Measurements from ENCODE around the gene ZIC1.
A peak's percentile ranks its signal among the peaks of the same experiment; 100 is the strongest.

The ZIC1 gene

GRCh38 chr3:147409143-147410115, at the start of gene ZIC1:
Gene ZIC1 (plus strand): TSS chr3:147409365. CDS start chr3:147410113, 748 bp downstream.
- no peak for DNase-seq (ENCODE audit: low read depth in 2 of 2)

DNA sequence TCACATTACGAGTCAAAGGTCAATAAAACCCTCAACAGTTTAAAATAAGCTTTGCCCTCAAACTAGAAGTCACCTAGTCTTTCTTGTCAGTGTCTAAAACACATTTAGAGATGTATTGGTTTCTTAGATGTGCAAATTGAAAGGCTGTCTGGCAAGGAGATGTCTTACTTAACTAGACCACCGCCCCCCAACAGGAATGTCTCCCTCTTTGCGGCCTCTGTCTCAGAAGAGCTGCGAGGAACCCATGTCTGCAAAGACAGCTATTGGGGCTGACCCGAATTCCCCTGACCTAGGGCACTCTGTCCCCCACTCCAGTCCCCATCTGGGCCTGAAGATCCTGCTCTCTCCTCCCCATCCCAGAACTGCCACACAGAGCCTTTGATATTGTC, 49.1 kb upstream of the ZIC1 start:
- no peak for DNase-seq (ENCODE audit: low read depth in 2 of 2)

DNA sequence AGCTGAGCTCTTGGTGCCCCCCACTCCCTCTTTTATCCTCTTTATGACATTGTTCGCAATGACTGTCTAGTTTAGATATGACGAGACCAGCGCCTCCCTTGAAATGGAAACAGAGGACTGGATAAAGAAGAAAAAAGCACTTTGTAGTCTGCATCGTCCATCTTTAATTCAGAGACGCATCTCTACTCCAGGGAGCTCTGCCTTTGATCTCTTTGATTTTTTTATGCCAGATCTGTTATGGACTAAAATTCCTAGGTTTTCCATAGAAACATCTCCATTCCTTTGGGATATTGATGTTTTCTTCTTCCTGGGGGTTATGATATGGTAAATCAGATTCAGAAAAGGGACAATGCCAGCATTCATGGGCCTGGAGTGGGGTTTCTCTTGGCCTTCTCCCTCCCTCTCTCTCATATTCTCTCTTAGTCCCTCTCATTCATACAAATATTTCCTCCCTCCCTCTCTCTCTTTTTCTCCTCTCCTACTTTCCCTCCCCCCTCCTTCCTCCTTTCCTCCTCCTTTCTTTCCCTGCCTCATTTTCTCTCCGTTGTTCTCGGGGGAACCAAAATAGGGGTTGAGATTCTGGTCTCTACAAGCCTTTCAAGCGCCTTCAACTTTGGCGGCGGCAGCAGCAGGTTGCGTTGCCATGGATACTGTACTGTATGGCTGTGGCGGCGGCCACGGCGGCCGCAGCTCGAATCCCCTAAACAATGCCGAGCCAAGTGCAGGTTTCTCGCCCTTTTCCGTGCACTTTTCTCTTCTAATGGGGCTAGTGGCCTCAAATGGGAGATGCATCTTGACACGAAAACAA, 48.3 kb upstream of the ZIC1 start:
- DNase-seq (ENCODE audit: low read depth in 2 of 2), result no peak

DNA sequence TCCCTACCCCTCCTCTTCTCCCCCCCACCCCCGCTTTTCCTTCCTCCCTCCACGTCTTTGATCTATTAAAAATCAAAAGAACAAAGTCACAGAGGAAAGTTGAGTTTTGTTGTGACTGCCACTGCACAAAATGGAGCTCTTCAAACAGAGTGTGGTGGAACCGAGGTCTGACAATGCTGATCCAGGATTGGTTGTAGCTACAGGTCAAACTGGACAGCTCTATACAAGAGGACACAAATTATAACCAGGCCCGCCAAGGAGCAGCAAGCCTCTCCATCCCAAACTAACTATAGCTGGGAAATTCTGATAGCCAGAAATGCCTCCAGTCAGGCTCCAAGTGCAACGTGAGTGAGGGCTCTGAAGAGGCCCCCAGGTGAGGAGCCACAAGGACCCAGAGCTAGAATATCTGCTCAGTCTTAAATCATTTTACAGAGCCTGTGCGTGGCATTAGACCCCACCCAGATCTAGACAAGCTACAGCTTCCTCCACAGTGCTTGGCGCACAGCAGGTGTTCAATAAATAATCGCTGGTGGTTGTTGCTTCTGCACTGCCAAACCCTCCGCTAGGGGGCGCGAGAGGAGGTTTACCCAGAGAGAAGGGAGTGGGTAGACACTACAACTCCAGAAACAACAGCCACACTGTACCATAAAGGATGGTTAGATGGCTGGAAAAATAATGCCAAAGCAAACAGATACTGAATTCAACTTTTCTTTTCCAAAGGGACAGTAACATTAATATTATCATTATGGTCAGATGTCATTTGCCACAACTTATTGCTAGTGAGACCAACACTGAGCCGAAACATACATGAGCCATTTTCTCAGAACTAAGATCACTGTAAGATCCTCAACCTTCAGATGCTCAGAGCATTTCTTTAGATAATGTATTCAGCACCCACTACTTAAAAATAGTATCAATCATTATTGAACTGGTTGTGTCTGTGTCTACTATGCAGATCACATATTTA, 47.4 kb upstream of the ZIC1 start:
- DNase-seq (ENCODE audit: low read depth in 2 of 2), result peak; percentile 37 to 62

DNA sequence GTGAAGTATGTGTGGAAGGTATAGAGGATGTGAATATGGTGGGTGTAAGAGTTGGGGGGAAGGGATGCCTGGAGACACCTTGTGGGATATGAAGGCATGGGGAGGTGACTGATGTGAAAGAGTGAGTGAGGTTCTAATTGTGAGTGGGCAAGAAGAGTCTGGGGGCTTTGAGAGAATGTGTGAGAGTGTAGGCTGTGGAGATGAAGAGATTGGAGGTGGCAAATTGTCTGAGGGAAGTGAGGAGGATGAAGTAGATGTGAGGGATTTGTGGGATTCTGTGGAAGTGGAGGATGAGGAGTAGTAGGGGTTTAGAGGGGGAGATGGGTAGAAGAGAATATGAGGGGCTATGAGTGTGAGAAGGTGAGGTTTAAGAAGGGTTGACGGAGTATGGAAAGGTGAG, 44.4 kb upstream of the ZIC1 start:
- no peak for DNase-seq (ENCODE audit: low read depth in 2 of 2)

GRCh38 chr3:147365196-147366115, 43.7 kb upstream of the ZIC1 start:
- DNase-seq (ENCODE audit: low read depth in 2 of 2), result no peak

GRCh38 chr3:147367676-147368075, 41.5 kb upstream of the ZIC1 start:
- no peak for DNase-seq (ENCODE audit: low read depth in 2 of 2)

GRCh38 chr3:147368151-147368550, 41.0 kb upstream of the ZIC1 start:
- DNase-seq (ENCODE audit: low read depth in 2 of 2), result no peak

DNA sequence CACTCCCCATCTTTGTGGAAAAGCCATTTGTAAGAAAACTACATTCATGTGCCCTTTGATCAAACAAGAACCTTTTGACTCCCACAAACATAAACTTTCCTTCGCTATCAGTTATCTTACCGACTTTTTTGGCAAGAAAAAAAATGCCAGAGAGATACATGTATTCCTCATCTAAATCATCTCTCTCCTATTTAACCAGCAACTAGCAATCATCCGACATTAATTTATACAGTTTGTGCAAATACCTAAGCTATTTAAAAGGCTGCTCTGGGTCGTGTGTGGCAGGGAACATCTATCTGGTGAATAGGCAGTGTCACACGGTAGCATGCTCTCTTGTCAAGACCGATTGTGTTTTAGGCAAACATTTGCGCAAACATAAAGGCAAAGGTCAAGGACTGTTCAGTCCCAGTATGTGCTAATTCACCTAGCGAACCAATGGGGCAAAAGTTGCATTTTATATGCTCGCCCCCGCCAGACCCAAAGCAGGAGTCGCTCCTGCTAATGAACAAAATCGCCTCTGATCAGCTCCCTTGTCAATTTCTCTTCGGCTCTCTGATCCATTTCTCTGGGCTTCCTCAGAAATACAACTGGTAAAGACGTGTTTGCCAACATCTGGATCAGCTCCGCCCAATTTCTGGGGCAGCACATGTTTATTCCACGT, 40.5 kb upstream of the ZIC1 start:
- DNase-seq (ENCODE audit: low read depth in 2 of 2), result no peak

DNA sequence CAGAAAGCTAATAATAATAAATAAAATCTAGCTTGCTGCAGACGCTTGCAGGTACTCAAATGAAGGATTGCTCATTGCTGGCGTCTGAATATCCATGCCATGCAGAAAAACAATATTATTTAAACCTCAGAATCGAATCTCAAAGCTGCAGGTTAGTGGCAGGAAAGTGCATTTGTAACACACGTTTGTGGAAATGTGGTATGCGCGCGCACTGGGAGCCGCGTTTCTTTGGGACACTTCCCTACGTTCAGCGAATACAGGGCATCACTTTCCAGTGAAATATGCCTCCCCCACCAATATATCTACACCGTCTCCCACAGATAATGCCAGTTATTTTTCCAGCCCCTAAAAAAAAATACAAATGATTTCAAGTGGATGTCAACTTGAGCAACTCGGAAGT, 39.9 kb upstream of the ZIC1 start:
- no peak for DNase-seq (ENCODE audit: low read depth in 2 of 2)

DNA sequence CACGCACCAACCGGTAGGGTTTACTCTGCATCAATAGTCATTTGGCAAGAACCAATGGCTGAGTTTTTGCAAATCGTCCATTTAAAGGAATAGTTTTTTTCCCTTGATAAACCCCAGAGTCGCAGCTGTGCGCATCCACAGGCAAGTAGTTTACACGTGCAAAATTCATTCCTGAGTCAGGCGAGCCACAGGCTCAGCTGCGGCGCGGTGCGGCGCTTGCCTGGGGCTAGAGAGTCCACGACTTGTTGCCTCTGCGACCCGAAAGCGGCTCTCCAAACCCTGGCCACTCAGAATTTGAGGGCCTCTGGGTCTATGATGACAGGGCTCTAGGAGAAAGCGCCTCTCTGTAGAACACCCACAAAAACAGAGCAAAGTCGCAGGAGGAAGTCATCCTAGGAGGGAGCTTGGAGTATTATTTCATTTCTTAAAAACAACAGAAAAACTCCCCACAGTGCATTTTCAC, 39.5 kb upstream of the ZIC1 start:
- DNase-seq (ENCODE audit: low read depth in 2 of 2), result no peak

GRCh38 chr3:147370349-147370748, 38.8 kb upstream of the ZIC1 start:
- DNase-seq (ENCODE audit: low read depth in 2 of 2), result no peak

DNA sequence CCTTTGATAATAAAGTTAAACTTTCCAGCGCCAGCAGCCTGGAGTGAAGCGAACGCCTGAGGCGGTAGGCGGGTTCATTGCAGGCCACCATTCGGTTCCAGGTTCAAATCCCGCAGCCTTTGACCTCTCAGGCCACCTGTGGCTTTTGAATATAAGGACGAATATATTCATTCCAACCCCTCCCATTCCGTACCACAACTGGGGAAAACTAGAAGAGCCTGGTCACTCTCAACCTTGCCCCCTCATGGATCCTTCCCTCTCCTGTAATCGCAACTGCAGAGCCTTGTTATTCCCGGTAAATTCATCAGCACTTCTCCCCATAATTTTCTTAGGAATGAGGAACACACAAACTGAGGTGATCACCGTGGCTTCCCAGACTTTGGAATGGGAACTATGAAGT, 38.0 kb upstream of the ZIC1 start:
- no peak for DNase-seq (ENCODE audit: low read depth in 2 of 2)

GRCh38 chr3:147371771-147372340, 37.3 kb upstream of the ZIC1 start:
- no peak for DNase-seq (ENCODE audit: low read depth in 2 of 2)

- no peak for DNase-seq (ENCODE audit: low read depth in 2 of 2)
These were observed 36.6 kb upstream of the ZIC1 start for GRCh38 chr3:147372525-147373027.

GRCh38 chr3:147373301-147373700, 35.9 kb upstream of the ZIC1 start:
- no peak for DNase-seq (ENCODE audit: low read depth in 2 of 2)

DNA sequence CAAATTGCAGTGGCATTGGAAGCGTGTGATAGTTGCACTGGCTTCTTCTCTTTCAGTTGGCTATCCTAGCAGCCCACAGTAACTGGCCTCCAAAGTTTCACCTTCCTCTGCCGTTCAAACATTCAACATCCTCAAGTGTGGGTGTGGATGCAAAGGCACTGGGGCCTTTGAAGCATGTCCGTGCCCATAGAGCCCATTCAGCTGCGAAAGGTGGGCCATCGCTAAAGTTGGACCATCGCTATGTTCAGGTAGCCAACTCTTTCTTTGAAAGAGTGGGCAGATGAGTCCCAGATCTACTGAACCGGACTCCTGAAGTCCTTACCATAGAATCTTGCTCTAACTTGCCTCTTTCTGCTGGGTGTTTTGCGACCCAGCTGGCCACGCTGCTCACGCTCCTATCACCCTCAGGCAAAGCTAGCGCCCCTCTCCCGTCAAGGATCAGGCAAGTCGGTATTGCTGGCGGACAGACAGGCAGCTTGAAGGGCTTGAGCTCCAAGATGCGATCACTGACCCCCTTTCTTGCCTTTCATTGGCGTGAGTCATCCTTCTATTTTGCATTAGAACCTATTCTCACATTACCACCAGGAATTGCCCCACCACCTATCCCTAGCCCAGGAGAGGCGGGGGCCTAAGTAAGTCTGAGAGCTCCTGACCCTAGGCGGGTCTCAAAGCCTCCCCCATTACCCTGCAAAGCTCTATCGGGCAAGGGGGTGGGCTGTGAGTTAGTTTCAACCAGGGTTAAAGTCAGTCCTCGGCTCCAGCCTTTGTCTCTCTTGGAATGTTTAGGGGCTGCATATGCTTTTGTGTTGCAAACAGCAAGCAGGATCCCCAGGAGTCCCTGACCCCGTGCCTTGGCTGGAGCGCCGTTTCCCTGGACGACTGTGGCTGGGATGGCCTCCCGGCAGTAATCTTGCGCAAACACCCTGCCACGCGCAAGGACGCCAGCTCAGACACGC, 31.5 kb upstream of the ZIC1 start:
- no peak for DNase-seq (ENCODE audit: low read depth in 2 of 2)

GRCh38 chr3:147379651-147380050, 29.5 kb upstream of the ZIC1 start:
- no peak for DNase-seq (ENCODE audit: low read depth in 2 of 2)
